Stimulated activated CD8-positive, alpha-beta memory T cell treated with anti-CD3 and anti-CD28 coated beads, Interleukin-12 subunit alpha, Interleukin-12 subunit beta, amount 100 ng/mL, for 1 hour (primary cell): Measurements from ENCODE around the gene ABCG5.

ENCODE experiments used
- DNase-seq: peaks from one replicate; pipeline ENCODE4 v3.0.0-alpha.2; 2020; ENCODE audit warnings: low read depth

The ABCG5 gene

DNA sequence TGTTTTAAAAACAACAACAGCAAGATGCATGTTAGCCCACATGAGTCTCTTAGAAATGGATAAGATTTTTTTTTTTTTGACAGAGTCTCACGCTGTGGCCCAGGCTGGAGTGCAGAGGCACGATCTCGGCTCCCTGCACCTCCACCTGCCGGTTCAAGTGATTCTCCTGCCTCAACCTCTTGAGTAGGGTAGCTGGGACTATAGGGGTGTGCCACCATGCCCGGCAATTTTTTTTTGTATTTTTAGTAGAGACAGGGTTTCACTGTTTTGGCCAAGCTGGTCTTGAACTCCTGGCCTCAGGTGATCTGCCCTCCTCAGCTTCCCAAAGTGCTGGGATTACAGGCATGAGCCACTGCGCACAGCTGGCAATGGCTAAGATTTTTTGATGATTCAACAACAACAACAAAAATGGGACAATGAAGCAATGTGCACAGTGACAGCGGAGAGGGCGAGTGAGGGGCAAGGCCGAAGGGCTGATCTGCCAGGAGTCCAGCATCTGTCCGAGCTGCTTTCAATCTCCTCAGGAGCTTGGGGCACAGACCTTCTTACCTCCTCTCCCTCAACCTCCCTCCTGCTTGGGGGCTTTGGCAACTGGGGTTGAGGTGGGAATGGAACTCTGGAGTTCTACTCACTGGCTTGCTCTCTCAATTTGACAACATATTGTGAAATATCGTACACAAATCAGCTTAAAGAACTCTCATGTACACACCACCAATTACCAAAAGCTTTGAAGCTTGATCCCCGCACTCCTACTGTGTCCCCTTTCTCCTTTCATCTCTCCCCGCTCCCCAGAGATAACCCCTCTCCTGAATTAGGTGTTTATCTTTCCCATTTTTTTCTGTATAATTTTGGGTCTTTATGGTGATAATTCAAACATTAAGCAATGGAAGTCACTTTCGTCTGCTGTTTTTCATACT, 3.6 kb upstream of the ABCG5 start:
- no peak for DNase-seq

DNA sequence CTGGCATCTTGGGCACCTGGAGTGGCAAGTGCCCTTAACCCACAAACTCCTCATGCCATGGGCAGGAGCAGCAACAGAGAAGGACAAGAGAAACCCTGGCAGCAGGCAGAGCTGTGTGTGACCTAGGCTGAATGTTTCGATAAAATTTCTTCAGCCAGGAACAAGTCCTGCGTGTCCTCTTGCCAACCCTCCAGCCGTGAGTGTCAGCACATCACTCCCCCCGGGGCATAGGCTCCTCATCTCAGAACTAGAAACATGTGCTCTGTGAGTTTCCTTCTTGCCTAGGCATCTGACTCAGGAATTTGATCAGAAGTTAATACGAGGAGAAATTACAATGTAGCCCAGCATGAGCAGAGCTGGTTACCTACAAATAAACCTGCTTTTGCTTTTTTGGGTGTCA, 2.3 kb upstream of the ABCG5 start:
- DNase-seq, result no peak

DNA sequence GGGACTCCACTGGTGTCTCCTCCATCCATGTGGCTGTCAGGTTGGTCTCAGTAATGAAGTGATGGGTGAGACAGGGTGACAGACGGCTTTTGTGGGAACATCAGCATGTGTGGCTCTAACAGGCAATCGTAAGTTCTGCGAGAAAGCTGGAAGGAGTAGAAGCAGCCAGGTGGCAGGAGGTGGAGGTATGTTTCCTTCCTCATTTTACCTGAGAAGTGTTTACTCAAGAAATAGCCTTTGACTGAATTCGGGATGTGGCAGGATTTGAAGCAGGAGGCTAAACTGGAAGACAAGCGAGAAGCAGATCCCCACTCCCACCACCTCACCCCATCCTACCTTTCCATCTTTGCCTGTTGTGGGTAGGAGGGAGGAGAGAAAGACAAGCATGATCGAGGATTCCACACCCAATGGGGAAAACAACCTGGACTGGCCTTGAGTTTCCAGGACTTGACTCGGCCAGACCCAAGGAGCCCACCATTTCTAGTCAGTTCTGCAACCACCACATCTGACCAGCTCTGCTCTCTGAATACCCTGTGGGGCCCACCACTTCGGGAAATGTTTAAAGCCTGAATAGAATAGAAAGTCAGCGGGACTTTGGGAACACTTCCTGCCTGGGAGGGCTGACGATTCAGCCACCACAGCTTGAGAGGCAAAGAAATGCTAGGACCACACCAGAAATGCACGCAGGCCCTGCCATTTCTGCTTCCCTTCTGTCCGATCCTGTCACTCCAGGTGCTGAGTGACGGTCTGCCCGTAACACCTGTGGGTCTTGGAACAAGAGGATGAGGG, 1.3 kb upstream of the ABCG5 start:
- no peak for DNase-seq

DNA sequence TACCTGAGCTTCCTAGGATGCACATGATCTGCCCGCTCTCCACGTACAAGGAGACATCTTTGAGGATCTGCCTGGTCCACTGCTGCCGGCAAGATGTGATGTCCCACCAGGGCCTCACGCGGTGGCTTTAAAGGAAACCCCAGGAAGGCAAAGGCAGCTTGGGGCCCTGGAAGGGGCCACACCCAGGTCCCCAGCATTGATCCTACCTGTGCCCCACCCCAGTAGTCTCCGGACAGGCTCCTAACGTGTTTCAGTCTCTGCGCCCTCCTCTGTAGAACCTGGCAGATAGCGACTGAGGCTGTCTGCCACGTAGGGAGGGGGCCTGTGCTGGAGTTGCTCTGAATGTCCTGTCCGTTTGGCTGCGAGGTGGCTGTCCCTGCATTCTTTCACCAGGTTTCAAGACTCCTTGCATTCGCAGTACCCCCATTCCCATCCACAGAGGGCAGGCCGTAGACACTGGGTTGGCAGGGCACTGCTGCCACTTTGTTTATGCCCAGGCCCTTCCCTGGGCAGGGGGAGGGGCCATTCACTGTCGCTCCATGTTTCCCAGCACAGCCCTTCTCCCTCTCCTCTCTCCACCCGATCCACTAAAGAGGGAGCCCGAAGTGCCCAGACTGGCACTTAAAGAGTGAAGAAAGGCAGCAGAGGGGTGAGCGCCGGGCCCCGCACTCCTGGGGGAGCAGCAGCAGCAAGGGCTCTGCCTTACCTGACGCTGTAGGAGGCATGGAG, 644 bp downstream of the ABCG5 start:
- no peak for DNase-seq

DNA sequence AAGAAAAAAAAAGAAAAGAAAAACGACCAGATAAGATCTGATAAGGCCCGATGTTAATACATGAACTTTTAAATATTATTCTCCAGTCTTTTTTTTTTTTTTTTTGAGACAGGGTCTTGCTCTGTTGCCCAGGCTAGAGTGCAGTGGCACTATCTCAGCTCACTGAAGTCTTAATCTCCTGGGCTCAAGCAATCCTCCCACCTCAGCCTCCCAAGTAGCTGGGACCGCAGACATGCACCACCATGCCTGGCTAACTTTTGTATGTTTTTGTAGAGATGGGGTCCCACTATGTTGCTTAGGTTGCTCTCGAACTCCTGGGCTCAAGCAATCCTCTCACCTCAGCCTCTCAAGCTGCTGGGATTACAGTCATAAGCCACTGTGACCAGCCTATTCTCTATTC, 1.6 kb downstream of the ABCG5 start:
- DNase-seq, result no peak

DNA sequence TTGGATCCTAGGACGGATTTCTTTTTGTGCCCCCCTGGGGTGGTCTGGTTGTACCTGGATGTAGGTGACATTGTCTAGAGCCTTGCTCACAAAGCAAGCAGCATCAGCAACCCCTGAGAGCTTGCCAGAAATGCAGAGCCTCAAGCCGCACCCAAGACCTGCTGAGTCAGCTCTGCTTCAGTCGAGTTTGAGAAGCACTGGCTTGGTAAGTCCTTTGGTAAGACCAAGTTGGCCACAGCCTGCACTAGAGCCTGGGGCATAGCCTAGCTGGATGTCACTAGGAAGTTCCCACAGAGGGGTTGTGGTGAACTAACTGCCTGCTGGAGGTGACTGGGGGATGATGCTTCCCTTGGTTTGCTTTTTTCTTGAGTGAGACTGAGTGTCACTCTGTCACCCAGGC, 6.2 kb downstream of the ABCG5 start:
- DNase-seq, result no peak

DNA sequence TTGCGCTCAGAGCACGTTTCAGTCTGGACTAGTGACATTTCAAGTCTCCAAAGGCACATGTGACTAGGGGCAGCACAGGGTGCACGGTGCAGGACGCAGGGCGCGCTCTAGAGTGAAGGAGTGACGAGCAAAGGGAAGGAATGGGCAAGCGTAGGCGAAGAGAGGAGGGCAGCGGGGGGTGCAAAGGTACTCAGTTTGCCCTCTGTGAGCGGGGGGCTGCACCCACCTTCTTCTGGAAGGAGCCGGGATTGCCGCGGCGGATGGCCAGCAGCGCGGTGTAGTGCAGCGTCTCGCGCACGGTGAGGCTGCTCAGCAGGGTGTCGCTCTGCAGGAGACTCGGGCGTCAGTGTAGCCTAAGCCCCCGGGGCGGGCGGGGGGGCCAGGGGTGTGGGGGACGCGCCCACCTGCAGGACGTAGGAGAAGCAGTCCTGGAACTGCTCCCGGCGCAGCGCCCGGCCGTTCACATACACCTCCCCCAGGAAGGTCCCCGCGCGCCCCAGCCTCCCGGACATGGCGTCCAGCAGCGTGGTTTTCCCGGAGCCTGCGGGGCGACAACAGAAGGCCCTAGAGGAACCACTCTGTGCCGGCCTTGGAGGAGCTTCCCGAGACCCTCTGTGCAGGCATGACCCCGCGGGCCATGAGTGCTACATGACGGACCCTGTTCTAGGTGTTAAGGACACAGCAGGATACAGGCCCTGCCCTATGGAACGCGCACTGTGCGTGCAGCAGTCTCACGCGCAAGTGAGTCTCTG, 6.9 kb downstream of the ABCG5 start:
- no peak for DNase-seq

DNA sequence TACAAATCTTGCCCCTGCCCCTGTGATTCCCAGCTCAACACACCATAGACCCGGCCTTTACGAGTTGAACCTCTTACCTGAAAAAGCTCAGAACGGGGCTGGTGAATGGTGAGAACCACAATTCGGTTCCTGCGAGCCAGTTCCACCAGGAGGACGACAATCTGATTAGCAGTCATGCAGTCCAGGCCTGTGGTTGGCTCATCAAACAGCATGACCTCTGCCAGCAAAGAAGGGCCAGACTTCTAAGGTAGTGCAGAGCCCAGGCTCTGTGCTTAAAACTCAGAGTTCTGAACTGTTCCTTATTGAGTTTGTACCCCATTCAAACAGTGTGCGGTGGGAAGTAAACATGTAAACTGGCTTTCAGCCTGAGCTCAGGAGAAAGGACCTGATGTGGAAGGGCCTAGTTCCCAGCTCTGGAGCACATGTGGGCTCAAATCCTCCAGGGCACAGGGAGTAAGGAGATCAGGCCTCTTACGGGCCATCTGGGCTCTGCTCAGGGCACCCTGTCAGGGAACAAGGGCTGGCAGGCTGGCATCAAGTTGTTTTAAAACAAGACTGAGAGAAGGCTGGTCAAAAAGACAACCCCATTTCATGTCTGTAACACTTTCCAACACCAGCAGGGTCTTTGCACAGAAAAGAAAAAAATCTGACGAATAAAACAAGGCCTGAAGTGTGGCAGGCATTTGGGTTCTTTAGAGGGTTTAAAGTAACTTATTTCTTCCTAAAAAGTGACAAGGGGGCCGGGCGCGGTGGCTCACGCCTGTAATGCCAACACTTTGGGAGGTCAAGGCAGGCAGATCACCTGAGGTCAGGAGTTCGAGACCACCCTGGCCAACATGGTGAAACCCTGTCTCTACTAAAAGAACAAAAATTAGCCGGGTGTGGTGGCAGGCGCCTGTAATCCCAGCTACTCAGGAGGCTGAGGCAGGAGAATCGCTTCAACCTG, 12.1 kb downstream of the ABCG5 start:
- no peak for DNase-seq

DNA sequence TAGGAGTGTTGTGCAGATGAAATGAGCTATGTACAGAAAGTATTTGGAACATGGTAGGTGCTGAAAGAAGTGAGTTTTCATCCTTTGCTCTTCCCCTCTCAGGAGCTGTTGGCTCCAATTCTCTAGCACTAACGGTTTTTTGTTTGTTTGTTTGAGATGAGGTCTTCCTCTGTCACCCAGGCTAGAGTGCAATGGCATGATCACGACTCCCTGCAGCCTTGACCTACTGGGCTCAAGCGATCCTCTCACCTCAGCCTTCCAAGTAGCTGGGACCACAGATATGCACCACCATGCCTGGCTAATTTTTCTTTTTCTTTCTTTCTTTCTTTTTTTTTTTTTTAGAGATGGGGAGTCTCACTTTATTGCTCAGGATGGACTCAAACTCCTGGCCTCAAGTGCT, 12.8 kb downstream of the ABCG5 start:
- DNase-seq, result no peak

DNA sequence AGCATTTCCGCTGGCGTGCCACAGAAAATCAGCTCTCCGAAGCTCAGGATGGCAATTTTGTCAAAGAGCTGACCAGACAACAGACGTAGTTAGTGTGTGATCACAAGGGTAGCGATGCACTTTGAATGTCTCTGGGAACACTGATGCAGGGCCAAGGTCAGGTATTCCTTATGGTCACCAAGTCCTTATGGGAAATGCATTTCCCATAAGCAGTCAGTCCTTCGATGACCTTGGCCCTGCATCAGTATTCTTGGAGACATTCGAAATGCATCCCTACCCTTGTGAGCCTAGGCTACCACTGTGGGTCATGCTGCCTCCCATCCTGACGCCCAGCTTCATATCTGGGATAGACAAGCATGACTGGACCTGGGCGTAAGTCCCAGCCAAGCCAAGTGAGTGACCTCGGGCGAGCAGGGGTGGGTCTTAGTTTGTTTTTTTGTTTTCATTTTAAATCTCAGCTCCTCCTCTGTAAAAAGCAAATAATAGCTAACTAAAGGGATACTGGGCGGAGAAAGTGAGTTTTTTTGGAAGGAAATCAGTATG, 13.6 kb downstream of the ABCG5 start:
- no peak for DNase-seq

DNA sequence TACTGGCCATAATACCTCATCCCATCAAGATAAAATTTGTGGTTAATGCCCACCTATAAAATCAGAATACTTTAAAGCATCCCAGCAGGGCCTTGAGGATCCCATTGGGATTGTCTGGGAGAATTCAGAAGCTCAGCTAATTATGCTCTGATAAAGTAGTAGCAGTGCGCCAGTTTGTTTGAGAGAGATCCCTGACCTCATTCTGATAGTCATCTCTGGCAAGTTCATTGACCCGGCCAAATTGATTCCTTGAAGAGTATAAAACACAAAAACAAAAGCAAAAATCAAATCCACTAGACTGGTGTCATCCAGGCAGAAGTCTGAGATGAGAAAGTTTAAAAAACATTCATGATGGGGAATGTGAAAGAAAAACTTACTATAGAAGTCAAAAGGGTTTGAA, 14.1 kb downstream of the ABCG5 start:
- DNase-seq, result no peak

DNA sequence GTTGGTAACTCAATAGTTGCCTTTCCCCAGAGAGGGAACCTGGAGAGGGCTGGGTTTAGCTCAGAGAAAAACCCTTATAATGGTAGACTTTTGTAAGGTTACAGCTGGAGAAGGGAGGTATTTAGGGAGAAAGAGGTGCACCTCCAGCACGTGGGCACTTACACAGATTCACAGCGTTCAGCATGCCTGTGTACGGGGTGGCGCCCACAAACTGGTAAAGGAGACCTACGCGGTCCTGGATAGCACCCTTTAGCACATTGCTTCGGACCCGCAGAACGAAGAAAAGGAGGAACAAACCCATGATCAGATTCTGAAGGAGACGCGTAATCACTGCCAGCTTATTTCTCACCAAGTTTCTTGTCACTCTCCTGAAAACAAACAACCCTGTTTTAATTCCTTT, 14.9 kb downstream of the ABCG5 start:
- no peak for DNase-seq

DNA sequence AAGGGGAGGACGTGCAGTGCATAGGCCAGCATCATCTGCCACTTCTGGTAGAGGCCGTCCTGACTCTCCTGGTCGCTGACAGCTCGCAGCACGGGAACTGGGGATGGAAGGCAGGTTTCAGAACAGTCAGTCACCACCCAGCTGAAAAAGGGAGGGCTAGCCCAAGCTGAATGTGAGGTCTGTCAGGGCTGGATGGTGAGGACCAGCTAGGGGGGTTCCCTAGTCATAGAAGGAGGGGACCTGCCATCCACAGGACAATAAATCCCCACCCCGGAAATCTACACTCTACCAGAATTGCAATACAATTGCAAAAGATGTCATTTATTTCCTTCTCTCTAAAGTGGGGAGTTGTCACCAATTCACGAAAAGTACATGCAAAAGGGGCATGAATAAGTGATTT, 15.8 kb downstream of the ABCG5 start:
- DNase-seq, result no peak

DNA sequence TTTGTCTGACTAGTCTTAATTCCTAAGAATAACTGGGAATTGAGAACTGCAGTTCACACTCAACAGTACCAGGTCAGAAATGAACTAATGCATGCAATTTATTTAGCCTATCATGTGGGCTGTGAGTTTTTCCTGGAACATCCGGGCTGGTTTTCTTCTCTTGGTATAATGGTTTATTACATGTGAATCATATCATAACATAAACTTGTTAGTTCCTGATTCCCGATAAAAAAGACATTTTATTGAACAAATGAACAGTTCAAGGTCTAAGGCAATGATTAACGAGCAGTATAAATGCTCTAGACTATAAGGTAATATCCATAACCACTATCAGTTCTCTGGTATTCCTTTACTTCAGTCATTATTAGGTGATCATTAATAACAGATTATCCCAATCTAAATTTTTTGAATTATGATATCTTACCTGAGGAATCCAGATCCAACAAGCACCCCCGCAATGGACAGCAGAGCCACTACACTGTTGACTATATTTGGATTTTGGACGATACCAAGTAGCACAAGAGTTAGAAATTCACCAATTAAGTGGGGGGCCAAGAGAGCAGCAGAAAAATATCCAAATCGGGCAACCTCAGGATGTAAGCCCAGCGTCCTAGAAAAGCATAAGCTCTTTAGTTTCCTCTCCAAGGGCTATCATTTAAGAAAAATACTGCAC, 19.0 kb downstream of the ABCG5 start:
- no peak for DNase-seq

DNA sequence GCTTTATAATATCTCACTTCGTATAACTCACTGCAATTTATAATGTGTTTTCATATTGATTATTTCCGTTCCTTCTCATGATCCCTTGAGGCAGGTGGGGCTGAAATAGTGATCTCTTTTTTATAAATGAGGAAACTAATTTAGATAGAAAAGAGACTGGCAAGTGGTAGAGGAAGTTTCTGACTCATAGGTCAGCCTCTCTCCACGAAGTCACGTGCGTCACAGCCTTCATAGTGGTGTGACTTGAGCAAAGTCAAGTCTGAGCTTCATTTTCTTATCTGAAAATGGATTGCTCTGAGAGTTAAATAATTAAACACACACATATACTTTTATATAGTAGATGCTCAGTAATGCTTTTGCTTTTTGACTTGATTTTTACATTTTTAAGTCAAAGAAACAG, 19.9 kb downstream of the ABCG5 start:
- no peak for DNase-seq

DNA sequence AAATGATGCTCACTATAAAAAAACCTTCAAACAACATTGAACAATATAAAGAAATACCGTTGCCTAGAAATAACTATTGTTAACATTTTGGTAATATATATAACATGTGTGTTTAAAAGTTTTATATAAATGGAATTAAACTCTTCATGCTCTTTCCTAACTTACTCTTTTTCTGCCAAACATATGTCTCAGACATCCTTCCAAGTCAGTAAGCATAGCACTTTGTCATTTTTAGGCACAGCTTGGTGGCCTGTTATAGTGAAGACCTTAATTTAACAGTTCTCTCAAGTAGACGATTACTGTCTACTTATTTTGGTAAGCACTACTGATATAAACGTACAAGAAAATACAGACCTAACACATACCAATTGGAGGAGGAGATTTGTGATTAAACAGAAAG, 23.9 kb downstream of the ABCG5 start:
- DNase-seq, result no peak

DNA sequence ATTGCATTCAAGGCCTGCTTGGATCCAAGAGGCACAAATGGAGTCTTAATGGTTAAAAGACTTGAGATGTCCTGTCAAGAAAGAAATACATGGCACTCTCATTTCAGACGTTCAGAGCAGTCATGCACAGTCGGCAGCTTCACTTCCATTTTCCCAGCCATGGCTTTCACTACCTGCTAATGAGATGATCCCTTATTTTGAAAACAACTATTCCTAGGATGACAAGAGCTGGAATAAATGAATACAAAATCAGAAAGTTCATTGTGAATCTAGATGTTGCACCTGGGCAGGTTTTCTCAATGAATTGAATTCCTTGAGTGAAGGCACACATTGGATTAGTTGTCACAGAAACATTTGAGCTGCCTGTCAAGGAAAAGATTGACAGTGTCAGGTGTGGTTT, 25.7 kb downstream of the ABCG5 start:
- DNase-seq, result no peak

DNA sequence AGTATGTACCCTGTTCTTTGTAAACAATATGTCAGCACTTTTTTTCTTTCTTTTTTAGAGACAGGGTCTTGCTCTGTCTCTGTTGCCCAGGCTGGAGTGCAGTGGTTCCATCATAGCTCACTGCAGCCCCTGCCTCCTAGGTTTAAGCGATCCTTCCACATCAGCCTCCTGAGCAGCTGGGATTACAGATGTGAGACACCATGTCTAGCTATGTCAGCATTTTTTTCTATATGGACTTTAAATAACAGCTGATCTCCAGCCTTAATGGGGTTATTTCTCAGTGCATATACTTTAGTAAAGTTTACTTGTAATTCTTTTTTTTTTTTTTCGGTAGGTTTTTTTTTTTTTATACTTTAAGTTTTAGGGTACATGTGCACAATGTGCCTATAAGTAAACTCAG, 26.6 kb downstream of the ABCG5 start:
- DNase-seq, result no peak

DNA sequence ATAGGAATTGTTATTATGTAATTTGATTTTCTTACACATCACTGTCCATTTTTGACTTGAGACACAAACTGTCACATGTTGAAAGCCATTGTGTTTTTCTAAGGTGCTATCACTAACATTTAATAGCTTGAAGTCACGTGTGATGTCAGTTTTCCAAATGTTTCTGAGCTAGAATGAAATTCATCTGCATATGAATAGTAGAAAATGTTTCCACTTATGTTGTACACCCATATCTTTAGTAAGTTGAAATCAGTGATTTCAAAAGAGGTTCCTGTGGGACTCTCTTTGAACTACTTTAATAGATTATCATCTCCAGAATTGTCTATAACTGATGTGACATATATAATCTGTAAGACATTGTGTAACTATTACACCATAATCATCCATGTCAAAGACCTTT, 27.8 kb downstream of the ABCG5 start:
- no peak for DNase-seq

DNA sequence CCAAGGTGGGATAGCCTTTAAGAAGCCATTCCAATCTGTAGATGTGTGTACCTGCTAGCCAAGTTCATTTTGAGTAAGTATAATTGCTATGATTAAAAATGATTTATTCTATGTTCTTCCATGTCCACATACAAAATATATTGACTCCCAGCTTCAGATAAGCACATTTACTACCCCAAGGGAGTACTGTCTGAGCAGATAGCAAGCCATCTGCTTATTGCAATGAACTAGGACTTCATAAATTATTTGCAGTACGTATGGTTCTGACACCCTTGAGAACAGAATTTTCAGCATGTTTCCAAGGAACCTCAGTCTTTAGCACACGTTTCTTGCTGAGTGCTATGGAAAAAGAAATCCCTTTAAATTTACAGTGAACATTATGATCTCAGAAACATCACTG, 28.2 kb downstream of the ABCG5 start:
- no peak for DNase-seq
